H1 (cell line): Measurements from ENCODE around the gene SGMS2. TPM values are rescaled to one million over a fixed set of nuclear protein-coding genes. Genes with fewer than 3 reads are reported as not detected.

ENCODE experiments used
- CTCF ChIA-PET: fragments of 300-600 bp; sonication (Branson Sonifier 250); formaldehyde crosslinking; loops from one replicate; lab custom pipeline; 2021; ENCODE audit not compliant: partially characterized antibody; lab: Charles Lee
- POLR2A ChIA-PET: fragments of 300-600 bp; sonication (Branson Sonifier 250); formaldehyde crosslinking; loops from one replicate; lab custom pipeline; 2021; ENCODE audit warnings: inconsistent platforms; ENCODE audit not compliant: partially characterized antibody; lab: Charles Lee
- DNase-seq, 2 experiments: peaks; one replicate each; pipeline versions ENCODE4 v3.0.0 to v3.0.0-alpha.2; 2010 to 2022; ENCODE audit warnings: low spot score in 2 of 2, low read depth in 1 of 2, mixed read lengths in 1 of 2
- FAIRE-seq: peaks from 2 replicates; lab custom pipeline; 2011; peaks lifted over from hg19 to GRCh38; lab: Jason Lieb, UNC
- H2AFZ ChIP-seq: 2 replicates; pipeline ENCODE4 v1.8.1; 2012; ENCODE audit warnings: low read length, inconsistent platforms
- H2AK5ac ChIP-seq: 2 replicates; pipeline ENCODE4 v1.6.1; 2013; ENCODE audit warnings: low read depth, low read length
- H2BK120ac ChIP-seq: replicated peaks from 2 replicates; pipeline ENCODE3; 2013; ENCODE audit warnings: low read depth, low read length, inconsistent platforms
- H2BK12ac ChIP-seq: 2 replicates; pipeline ENCODE4 v1.6.1; 2013; ENCODE audit warnings: low read depth, low read length
- H2BK15ac ChIP-seq: 2 replicates; pipeline ENCODE4 v1.6.1; 2013; ENCODE audit warnings: low read length
- H2BK20ac ChIP-seq: 2 replicates; pipeline ENCODE4 v1.6.1; 2013; ENCODE audit warnings: low read length
- H2BK5ac ChIP-seq: 2 replicates; pipeline ENCODE4 v1.6.1; 2013; ENCODE audit warnings: low read depth, low read length
- H3K14ac ChIP-seq: 2 replicates; pipeline ENCODE4 v1.6.1; 2013; ENCODE audit warnings: inconsistent platforms; ENCODE audit not compliant: insufficient read length
- H3K18ac ChIP-seq: 2 replicates; pipeline ENCODE4 v1.6.1; 2013; ENCODE audit warnings: low read length; ENCODE audit errors: extremely low read depth
- H3K23ac ChIP-seq: 2 replicates; pipeline ENCODE4 v1.6.1; 2013; ENCODE audit warnings: inconsistent platforms; ENCODE audit not compliant: insufficient read length
- H3K23me2 ChIP-seq: 2 replicates; pipeline ENCODE4 v1.6.1; 2013; ENCODE audit warnings: low read depth, low read length
- H3K27ac ChIP-seq: 2 replicates; pipeline ENCODE4 v1.6.1; 2011; ENCODE audit warnings: low read depth, low read length, inconsistent platforms
- H3K27me3 ChIP-seq, 4 experiments: replicated peaks in 1 of 4; 1 replicate in 1 of 4; 2 replicates in 3 of 4; pipeline versions ENCODE4 v1.6.1 to v1.8.1; 2011 to 2013; ENCODE audit warnings: low read length in 3 of 4, mild to moderate bottlenecking in 3 of 4, inconsistent platforms in 2 of 4, mixed read lengths in 2 of 4, moderate library complexity in 1 of 4; ENCODE audit not compliant: control insufficient read depth in 3 of 4, insufficient read depth in 3 of 4; ENCODE audit errors: extremely low read depth in 1 of 4
- H3K36me3 ChIP-seq, 4 experiments: 2 replicates each; pipeline versions ENCODE4 v1.6.1 to v1.8.1; 2011 to 2013; ENCODE audit warnings: mild to moderate bottlenecking in 4 of 4, low read length in 3 of 4, moderate library complexity in 2 of 4, control low read depth in 1 of 4, inconsistent platforms in 1 of 4; ENCODE audit not compliant: insufficient read depth in 4 of 4, control insufficient read depth in 2 of 4
- H3K4ac ChIP-seq: replicated peaks from 2 replicates; pipeline ENCODE3; 2013; ENCODE audit warnings: low read length, low read depth, mixed read lengths, inconsistent platforms; ENCODE audit not compliant: insufficient read length
- H3K4me1 ChIP-seq, 4 experiments: replicated peaks in 1 of 4; 1 replicate in 1 of 4; 2 replicates in 3 of 4; pipeline versions ENCODE4 v1.6.1 to v1.8.1; 2011 to 2013; ENCODE audit warnings: low read length in 3 of 4, inconsistent platforms in 2 of 4, mixed read lengths in 1 of 4; ENCODE audit not compliant: insufficient read depth in 4 of 4, control insufficient read depth in 3 of 4
- H3K4me2 ChIP-seq, 2 experiments: 2 replicates each; pipeline versions ENCODE4 v1.6.1 to v1.8.1; 2011 to 2013; ENCODE audit warnings: low read depth in 2 of 2, low read length in 2 of 2, control low read depth in 1 of 2, inconsistent platforms in 1 of 2, mild to moderate bottlenecking in 1 of 2; ENCODE audit not compliant: insufficient read depth in 1 of 2
- H3K4me3 ChIP-seq, 4 experiments: fragments of 200-600, 300-600 bp in 1 of 4; sonication (generic), shearing (Covaris generic), sonication (Bioruptor Twin) in 1 of 4; 2 replicates each; pipeline versions ENCODE4 v1.5.1 to v1.8.1; 2011 to 2016; ENCODE audit warnings: low read length in 4 of 4, low read depth in 3 of 4, control low read depth in 2 of 4, inconsistent platforms in 2 of 4, mild to moderate bottlenecking in 2 of 4, mixed read lengths in 1 of 4, moderate library complexity in 1 of 4; ENCODE audit not compliant: insufficient read depth in 2 of 4; ENCODE audit errors: extremely low read depth in 1 of 4
- H3K56ac ChIP-seq: replicated peaks from 2 replicates; pipeline ENCODE3; 2013; ENCODE audit warnings: low read depth, mild to moderate bottlenecking, mixed read lengths, low read length, inconsistent platforms; ENCODE audit not compliant: insufficient read length
- H3K79me1 ChIP-seq: 2 replicates; pipeline ENCODE4 v1.6.1; 2013; ENCODE audit warnings: low read depth, low read length, control low read depth
- H3K79me2 ChIP-seq, 2 experiments: 2 replicates each; pipeline versions ENCODE4 v1.6.1 to v1.8.1; 2012 to 2013; ENCODE audit warnings: low read length in 2 of 2, mild to moderate bottlenecking in 2 of 2, inconsistent platforms in 1 of 2; ENCODE audit not compliant: insufficient read depth in 2 of 2, control insufficient read depth in 1 of 2
- H3K9ac ChIP-seq, 4 experiments: replicated peaks in 1 of 4; 1 replicate in 1 of 4; 2 replicates in 3 of 4; pipeline versions ENCODE4 v1.6.1 to v1.8.1; 2011 to 2013; ENCODE audit warnings: low read depth in 3 of 4, low read length in 3 of 4, control low read depth in 2 of 4, mild to moderate bottlenecking in 2 of 4, moderate library complexity in 2 of 4, inconsistent platforms in 1 of 4; ENCODE audit errors: extremely low read depth in 1 of 4
- H3K9me3 ChIP-seq, 2 experiments: 2 replicates each; pipeline versions ENCODE4 v1.6.1 to v1.8.1; 2012 to 2013; ENCODE audit warnings: mild to moderate bottlenecking in 2 of 2, moderate library complexity in 2 of 2, control low read depth in 1 of 2, inconsistent platforms in 1 of 2, low read depth in 1 of 2, low read length in 1 of 2, mixed read lengths in 1 of 2; ENCODE audit not compliant: insufficient read depth in 2 of 2
- H4K20me1 ChIP-seq, 2 experiments: replicated peaks in 1 of 2; 2 replicates each; pipeline versions ENCODE3 to v1.8.1; 2011 to 2013; ENCODE audit warnings: inconsistent platforms in 2 of 2, low read length in 2 of 2, mild to moderate bottlenecking in 1 of 2; ENCODE audit not compliant: insufficient read depth in 2 of 2, control insufficient read depth in 1 of 2
- H4K5ac ChIP-seq: 2 replicates; pipeline ENCODE4 v1.6.1; 2013; ENCODE audit warnings: low read length, low read depth, mixed read lengths, inconsistent platforms; ENCODE audit not compliant: insufficient read length
- H4K8ac ChIP-seq: 2 replicates; pipeline ENCODE4 v1.8.0; 2013; ENCODE audit warnings: mild to moderate bottlenecking, moderate library complexity, low read length, inconsistent platforms; ENCODE audit not compliant: insufficient read depth; ENCODE audit errors: extremely low read depth
- H4K91ac ChIP-seq: replicated peaks from 2 replicates; pipeline ENCODE3; 2013; ENCODE audit warnings: low read length, mixed read lengths, inconsistent platforms; ENCODE audit not compliant: insufficient read length
- BCL11A ChIP-seq, 2 experiments: IDR thresholded peaks; one replicate each; pipeline ENCODE4 v1.6.1; 2011; ENCODE audit warnings: low read depth in 2 of 2, low read length in 2 of 2, mild to moderate bottlenecking in 2 of 2
- NRF1 ChIP-seq: IDR thresholded peaks from 2 replicates; pipeline ENCODE4 v1.6.1; 2011; ENCODE audit warnings: mild to moderate bottlenecking, low read depth, low read length, improper control_type of control experiment
- PHF8 ChIP-seq: fragments of 200-600 bp; sonication (generic); conservative IDR thresholded peaks from 2 replicates; pipeline ENCODE4 v1.7.1; 2012; ENCODE audit warnings: low read depth, mild to moderate bottlenecking, inconsistent platforms, low read length, moderate library complexity
- POLR2AphosphoS5 ChIP-seq: IDR thresholded peaks from 2 replicates; pipeline ENCODE4 v1.6.1; 2011; ENCODE audit warnings: low read depth, low read length
- POU5F1 ChIP-seq: IDR thresholded peaks from 2 replicates; pipeline ENCODE4 v1.6.1; 2011; ENCODE audit warnings: low read depth, mild to moderate bottlenecking, low read length, moderate library complexity
- RBBP5 ChIP-seq: IDR thresholded peaks from 2 replicates; pipeline ENCODE4 v1.7.1; 2012; ENCODE audit warnings: low read depth, mild to moderate bottlenecking, inconsistent platforms, low read length, moderate library complexity, borderline replicate concordance
- SRF ChIP-seq: IDR thresholded peaks from 2 replicates; pipeline ENCODE4 v1.6.1; 2011; ENCODE audit warnings: mild to moderate bottlenecking, low read depth, low read length, moderate library complexity
- WGBS, 2 experiments: shearing (Covaris generic) in 1 of 2; methylation state at CpG; one replicate each; pipeline versions ENCODE4 v1.1.6 to v1.1.7; 2013 to 2015; ENCODE audit warnings: low lambda C conversion rate in 2 of 2, mixed read lengths in 2 of 2, inconsistent platforms in 1 of 2, low coverage in 1 of 2, missing lambda C conversion rate in 1 of 2; ENCODE audit not compliant: insufficient replicate concordance in 2 of 2, insufficient coverage in 1 of 2, insufficient read length in 1 of 2; ENCODE audit errors: extremely low coverage in 1 of 2, missing lambda C conversion rate in 1 of 2; 5-methylcytosine and 5-hydroxymethylcytosine counted together
- polyA plus RNA-seq, 7 experiments: library from polyadenylated mRNA; depleted of rRNA in 3 of 7; stranded (reverse) in 5 of 7; unstranded in 2 of 7; fragments of >200 nt in 5 of 7; fragments of 200-250 nt in 2 of 7; gene quantifications; 1 replicate in 5 of 7; 2 replicates in 1 of 7; 4 replicates in 1 of 7; pipeline versions ENCODE4 v1.2.1 to v1.2.3, GENCODE V29; 2011 to 2013; ENCODE audit warnings: missing spikeins in 2 of 7, mixed read lengths in 2 of 7
- total RNA-seq: library from RNA; stranded (reverse); fragmentation: NEBNext Ultra II Directional; extraction: Animal tissue kit (Norgen Biotek cat#: 25700); gene quantifications from 2 replicates; pipeline ENCODE4 v1.2.1, GENCODE V29; 2021
- TF ChIP-seq, protein P1 (sequence below): IDR thresholded peaks from 2 replicates; pipeline ENCODE4 v1.6.1; 2011; ENCODE audit warnings: low read depth, mild to moderate bottlenecking, low read length; ENCODE audit not compliant: insufficient read depth
- TF ChIP-seq, protein P2 (sequence below), 3 experiments: IDR thresholded peaks; 1 replicate in 2 of 3; 2 replicates in 1 of 3; pipeline versions ENCODE4 v1.5.1 to v1.6.1; 2011; ENCODE audit warnings: low read length in 3 of 3, mild to moderate bottlenecking in 3 of 3, inconsistent platforms in 2 of 3, low read depth in 1 of 3, moderate library complexity in 1 of 3; ENCODE audit not compliant: insufficient read depth in 1 of 3; ENCODE audit errors: control extremely low read depth in 1 of 3

Gene SGMS2
- total and polyA plus RNA-seq, 2 of the 8 experiments (the other 6 are each of a cell fraction or from before 2014, with no cell fraction given): 0.04 to 1.3 TPM

DNA sequence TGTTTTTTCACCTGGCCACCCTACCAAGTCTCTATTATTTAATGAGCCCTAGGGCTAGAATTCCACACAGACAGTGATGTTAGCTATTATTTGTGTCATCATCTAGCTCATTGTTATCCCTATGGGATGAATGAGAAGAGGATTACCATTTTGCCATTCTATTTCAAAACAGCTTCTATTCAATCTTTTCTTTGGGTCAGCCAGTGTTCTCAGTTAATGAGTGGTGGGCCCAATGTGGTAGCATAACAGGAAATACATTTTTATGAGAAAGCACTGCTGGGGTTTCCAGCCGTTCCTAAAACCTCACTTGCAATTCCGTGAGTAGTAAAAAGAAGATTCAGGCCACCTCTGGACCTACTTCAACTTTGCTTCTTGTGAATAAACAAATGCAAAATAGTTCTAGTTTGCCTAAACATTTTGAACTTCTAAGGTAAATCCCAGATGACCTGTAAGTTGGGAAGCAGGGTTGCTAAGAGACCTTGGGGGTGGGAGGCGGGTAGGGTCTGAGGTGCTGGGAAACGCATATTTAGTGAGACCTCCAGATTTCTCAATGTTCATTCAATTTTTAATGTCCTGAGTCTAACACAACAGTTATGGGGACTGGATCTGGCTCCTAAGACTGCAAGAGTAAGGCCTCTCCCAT lies 81.8 kb downstream of the SGMS2 start:
- H3K56ac ChIP-seq: no peak overlapping the region
- 0 out of 4 replicates have a peak, but pooled peaks cover 0 to 4% of the 10 kb centered on the region in 2 experiments for H3K9me3 ChIP-seq
- no peak overlapping the region for H2BK20ac ChIP-seq
- no peaks in the 10 kb centered on the region for H3K79me2 ChIP-seq
- ChIA-PET CTCF (interaction anchor here (0.5 to 0.8 kb wide), 3 partner anchors 87 to 150 kb away, joined by 3 to 5 read pairs (median 5); no protein-coding TSS in a partner anchor), POLR2A (no interaction called here)
- 17% methylated on average over 4 of the region's 4 CpGs; no CpG with 5 or more reads in 1 of the 2 experiments for whole genome bisulfite sequencing, 2 experiments
- H3K4ac ChIP-seq: no peak overlapping the region
- no peak overlapping the region for H2BK12ac ChIP-seq
- peak overlapping the region; percentile 51; the same call in 1 of the 2 replicates for H3K18ac ChIP-seq
- H2BK5ac ChIP-seq: no peak overlapping the region
- no peak overlapping the region for H2AFZ ChIP-seq
- H2BK15ac ChIP-seq: no peak overlapping the region
- H3K27me3 ChIP-seq: no peaks in the 10 kb centered on the region
- H3K4me1 ChIP-seq: peaks cover 0 to 15% (median 0%) of the 10 kb centered on the region in 4 experiments; a peak in 2 of 7 replicates
- H4K20me1 ChIP-seq: no peaks in the 10 kb centered on the region
- H3K14ac ChIP-seq: no peak overlapping the region
- H3K4me2 ChIP-seq: peak overlapping the region; percentile 12 to 18; a peak in 3 of 4 replicates
- FAIRE-seq: no peak
- no peaks in the 10 kb centered on the region for H3K23me2 ChIP-seq
- H3K79me1 ChIP-seq: no peaks in the 10 kb centered on the region
- no peaks in the 10 kb centered on the region; a peak in 2 of 8 replicates for H3K36me3 ChIP-seq
- H3K4me3 ChIP-seq: peak overlapping the region in 1 of 4 experiments; percentile 1; a peak in 1 of 8 replicates
- peak overlapping the region; percentile 24; the same call in 1 of the 2 replicates for H3K27ac ChIP-seq
- H3K9ac ChIP-seq: no peak overlapping the region
- H2AK5ac ChIP-seq: no peak overlapping the region
- H4K5ac ChIP-seq: peak overlapping the region; percentile 93
- no peak overlapping the region for H2BK120ac ChIP-seq
- H4K91ac ChIP-seq: no peak overlapping the region
- no peak overlapping the region for H3K23ac ChIP-seq
- peak in 1 of 2 experiments; percentile 39 for DNase-seq
- no peak overlapping the region for H4K8ac ChIP-seq
- TF ChIP-seq NRF1 (no peak), RBBP5 (no peak), PHF8 (no peak), SRF (no peak), POLR2AphosphoS5 (no peak), POU5F1 (no peak), BCL11A (IDR thresholded peaks at IDR 0.05; ENCODE audit: low read depth in 2 of 2, low read length in 2 of 2) (no peak)
- TF ChIP-seq, protein P1, sequence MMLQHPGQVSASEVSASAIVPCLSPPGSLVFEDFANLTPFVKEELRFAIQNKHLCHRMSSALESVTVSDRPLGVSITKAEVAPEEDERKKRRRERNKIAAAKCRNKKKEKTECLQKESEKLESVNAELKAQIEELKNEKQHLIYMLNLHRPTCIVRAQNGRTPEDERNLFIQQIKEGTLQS: no peak
- TF ChIP-seq, protein P2, sequence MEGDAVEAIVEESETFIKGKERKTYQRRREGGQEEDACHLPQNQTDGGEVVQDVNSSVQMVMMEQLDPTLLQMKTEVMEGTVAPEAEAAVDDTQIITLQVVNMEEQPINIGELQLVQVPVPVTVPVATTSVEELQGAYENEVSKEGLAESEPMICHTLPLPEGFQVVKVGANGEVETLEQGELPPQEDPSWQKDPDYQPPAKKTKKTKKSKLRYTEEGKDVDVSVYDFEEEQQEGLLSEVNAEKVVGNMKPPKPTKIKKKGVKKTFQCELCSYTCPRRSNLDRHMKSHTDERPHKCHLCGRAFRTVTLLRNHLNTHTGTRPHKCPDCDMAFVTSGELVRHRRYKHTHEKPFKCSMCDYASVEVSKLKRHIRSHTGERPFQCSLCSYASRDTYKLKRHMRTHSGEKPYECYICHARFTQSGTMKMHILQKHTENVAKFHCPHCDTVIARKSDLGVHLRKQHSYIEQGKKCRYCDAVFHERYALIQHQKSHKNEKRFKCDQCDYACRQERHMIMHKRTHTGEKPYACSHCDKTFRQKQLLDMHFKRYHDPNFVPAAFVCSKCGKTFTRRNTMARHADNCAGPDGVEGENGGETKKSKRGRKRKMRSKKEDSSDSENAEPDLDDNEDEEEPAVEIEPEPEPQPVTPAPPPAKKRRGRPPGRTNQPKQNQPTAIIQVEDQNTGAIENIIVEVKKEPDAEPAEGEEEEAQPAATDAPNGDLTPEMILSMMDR (IDR thresholded peaks at IDR 0.05; ENCODE audit: control extremely low read depth in 1 of 3, insufficient read depth in 1 of 3, low read depth in 1 of 3, low read length in 3 of 3): no peak
